Superior temporal gyrus (tissue), 1 donor: ENCODE measurements around the gene PRPF6.

Source experiments
- DNase-seq: peaks from one replicate; pipeline ENCODE4 v3.0.0-alpha.2; 2016; ENCODE audit errors: extremely low spot score

Gene PRPF6

GRCh38 chr20:64058536-64058935 is 77.6 kb downstream of the PRPF6 start:
- no peak for DNase-seq

GRCh38 chr20:64062276-64062595 is 81.3 kb downstream of the PRPF6 start:
- DNase-seq, result no peak

- DNase-seq, result peak; percentile 98
These were observed 81.9 kb downstream of the PRPF6 start, which contains the start of gene TCEA2 for GRCh38 chr20:64062596-64063388. Gene TCEA2, plus strand, starts transcription at chr20:64063198. Its CDS starts 115 bp downstream, at chr20:64063313.

GRCh38 chr20:64063389-64064144 is 82.6 kb downstream of the PRPF6 start:
- no peak for DNase-seq

- DNase-seq, result no peak
These were observed 83.3 kb downstream of the PRPF6 start for GRCh38 chr20:64064145-64064698.

GRCh38 chr20:64065062-64065973 is 84.4 kb downstream of the PRPF6 start:
- no peak for DNase-seq

GRCh38 chr20:64065974-64066343 is 85.0 kb downstream of the PRPF6 start:
- no peak for DNase-seq

- no peak for DNase-seq
These were observed 86.2 kb downstream of the PRPF6 start for GRCh38 chr20:64067005-64067632.

GRCh38 chr20:64067733-64068307 is 86.9 kb downstream of the PRPF6 start:
- DNase-seq, result no peak

GRCh38 chr20:64068386-64069208 is 87.7 kb downstream of the PRPF6 start:
- DNase-seq, result no peak

GRCh38 chr20:64069209-64069613 is 88.3 kb downstream of the PRPF6 start:
- DNase-seq, result no peak

- DNase-seq, result no peak
These were observed 88.8 kb downstream of the PRPF6 start for GRCh38 chr20:64069614-64070243.

GRCh38 chr20:64070244-64070993 is 89.5 kb downstream of the PRPF6 start:
- no peak for DNase-seq

GRCh38 chr20:64071341-64072332 is 90.7 kb downstream of the PRPF6 start:
- no peak for DNase-seq

GRCh38 chr20:64072498-64073063 is 91.6 kb downstream of the PRPF6 start:
- no peak for DNase-seq

GRCh38 chr20:64073476-64074183 is 92.7 kb downstream of the PRPF6 start:
- DNase-seq, result no peak
